ENCODE measurements around the gene XKR8. TPM values are rescaled to one million over a fixed set of nuclear protein-coding genes. Genes with fewer than 3 reads are reported as not detected.

XKR8 gene
- total RNA-seq, 1 experiment from 2014 or later: 17.2 TPM

- Histone ChIP-seq H3K27ac (ENCODE audit: insufficient read length, low read depth, low read length) (no peak overlapping the region), H3K79me1 (ENCODE audit: insufficient read depth, low read depth, low read length, poor library complexity, severe bottlenecking) (no peaks in the 10 kb centered on the region), H3K56ac (ENCODE audit: insufficient read length, low read depth, low read length) (no peak overlapping the region), H2AK5ac (ENCODE audit: insufficient read length, low read length) (no peak overlapping the region), H2BK12ac (ENCODE audit: insufficient read length, low read depth, low read length) (no peak overlapping the region), H3K23me2 (ENCODE audit: insufficient read length, low read depth, low read length, poor library complexity, severe bottlenecking) (peaks cover 11% of the 10 kb centered on the region), H3K9me3 (ENCODE audit: control insufficient read depth, low read depth, low read length) (no peaks in the 10 kb centered on the region), H3K4me1 (ENCODE audit: insufficient read depth, low read length) (peaks cover 9% of the 10 kb centered on the region; the same call in 1 of the 2 replicates), H4K91ac (ENCODE audit: insufficient read length, low read depth, low read length) (no peak overlapping the region), H3K9ac (ENCODE audit: extremely low read depth, insufficient read length, low read length) (no peak overlapping the region), H3K18ac (ENCODE audit: insufficient read length, low read depth, low read length) (no peak overlapping the region), H4K20me1 (ENCODE audit: control insufficient read depth, insufficient read depth, insufficient read length) (no peaks in the 10 kb centered on the region), H3K79me2 (ENCODE audit: insufficient read depth, low read length) (peaks cover 2% of the 10 kb centered on the region; the same call in 1 of the 2 replicates), H2BK5ac (ENCODE audit: insufficient read length, low read length) (no peak overlapping the region), H3K14ac (ENCODE audit: insufficient read depth, low read length) (no peak overlapping the region), H3K23ac (ENCODE audit: insufficient read length, low read depth, low read length) (no peak overlapping the region), H4K8ac (replicated peaks; ENCODE audit: insufficient read length, low read depth, low read length) (no peak overlapping the region), H4K5ac (ENCODE audit: insufficient read length, low read depth, low read length) (no peak overlapping the region), H3K27me3 (ENCODE audit: insufficient read depth, low read length) (no peaks in the 10 kb centered on the region), H2BK15ac (ENCODE audit: low read depth, low read length) (no peak overlapping the region), H2BK120ac (ENCODE audit: low read depth, low read length, poor library complexity, severe bottlenecking) (no peak overlapping the region), H2AFZ (ENCODE audit: low read length) (no peak overlapping the region), H3T11ph (ENCODE audit: low read length) (no peak overlapping the region), H3K4ac (ENCODE audit: low read depth, low read length) (no peak overlapping the region), H2BK20ac (ENCODE audit: low read depth, low read length, poor library complexity, severe bottlenecking) (no peak overlapping the region), H3K4me2 (ENCODE audit: insufficient read depth, insufficient read length, low read length) (no peak overlapping the region)
- Mint-ChIP-seq H3K27me3 (ENCODE audit: low read depth) (peaks cover 2% of the 10 kb centered on the region; the same call in 1 of the 2 replicates), H3K36me3 (ENCODE audit: insufficient read depth in 1 of 3, low read depth in 3 of 3) (no peaks in the 10 kb centered on the region), H3K9me3 (no peaks in the 10 kb centered on the region; a peak in 1 of 5 replicates), H3K4me3 (no peak overlapping the region), H3K27ac (no peak overlapping the region), H3K4me1 (peaks cover 25% of the 10 kb centered on the region in 2 experiments)
- no peak for TF ChIP-seq CTCF (conservative IDR thresholded peaks at IDR 0.05)
- WGBS (ENCODE audit: extremely low coverage, insufficient read length, low lambda C conversion rate): no CpG with 5 or more reads among the region's 6 CpGs
- DNase-seq: no peak
Measured at GRCh38 chr1:27931184-27931583, 28.6 kb upstream of the XKR8 start.
